Neural cell (in vitro differentiated cells): ENCODE results near the gene FAF2. TPM values are rescaled to one million over a fixed set of nuclear protein-coding genes. Genes with fewer than 3 reads are reported as not detected.

Source experiments
- H2AFZ ChIP-seq: fragments of 200-600, 300-800 bp; sonication (generic), shearing (Covaris generic); 2 replicates; pipeline ENCODE4 v1.6.0; 2014; ENCODE audit warnings: low read depth, mild to moderate bottlenecking, antibody characterized with exemption, low read length, moderate library complexity
- H3F3A ChIP-seq: fragments of 200-600 bp; shearing (Covaris generic); 2 replicates; pipeline ENCODE4 v1.6.1; 2016; ENCODE audit warnings: mild to moderate bottlenecking, moderate library complexity, mixed read lengths, antibody characterized with exemption, low read length; ENCODE audit not compliant: insufficient read depth, poor library complexity, severe bottlenecking
- H3K27ac ChIP-seq: fragments of 200-600, 300-800 bp; sonication (generic), shearing (Covaris generic); 2 replicates; pipeline ENCODE4 v1.5.1; 2014; ENCODE audit warnings: mild to moderate bottlenecking, low read length, moderate library complexity
- H3K27me3 ChIP-seq: fragments of 300-800, 200-600 bp; sonication (generic), shearing (Covaris generic); 2 replicates; pipeline ENCODE4 v1.6.0; 2014; ENCODE audit warnings: mild to moderate bottlenecking, low read depth, low read length, moderate library complexity; ENCODE audit not compliant: insufficient read depth
- H3K36me3 ChIP-seq: fragments of 300-800, 200-600 bp; sonication (generic), shearing (Covaris generic); 2 replicates; pipeline ENCODE4 v1.5.1; 2014; ENCODE audit warnings: mild to moderate bottlenecking, antibody characterized with exemption, low read length, moderate library complexity; ENCODE audit not compliant: insufficient read depth
- H3K4me2 ChIP-seq: fragments of 300-800, 200-600 bp; sonication (generic), shearing (Covaris generic); 2 replicates; pipeline ENCODE4 v1.6.0; 2014; ENCODE audit warnings: mild to moderate bottlenecking, low read length
- H3K4me3 ChIP-seq: fragments of 300-800, 200-600 bp; sonication (generic), shearing (Covaris generic); 2 replicates; pipeline ENCODE4 v1.5.1; 2014; ENCODE audit warnings: mild to moderate bottlenecking, low read length, moderate library complexity
- H3K79me2 ChIP-seq: fragments of 200-600 bp; shearing (Covaris generic); replicated peaks from 2 replicates; pipeline ENCODE4 v1.6.0; 2014; ENCODE audit warnings: mild to moderate bottlenecking, low read length, moderate library complexity; ENCODE audit not compliant: insufficient read depth
- H3K9ac ChIP-seq: fragments of 300-800, 200-600 bp; sonication (generic), shearing (Covaris generic); 2 replicates; pipeline ENCODE4 v1.6.1; 2016; ENCODE audit warnings: mild to moderate bottlenecking, low read length, mixed read lengths
- H3K9me2 ChIP-seq: fragments of 200-600 bp; shearing (Covaris generic); 2 replicates; pipeline ENCODE4 v1.6.1; 2016; ENCODE audit warnings: mild to moderate bottlenecking, low read length, mixed read lengths; ENCODE audit not compliant: insufficient read depth
- H3K9me3 ChIP-seq: fragments of 200-600, 300-800 bp; sonication (generic), shearing (Covaris generic); 2 replicates; pipeline ENCODE4 v1.6.1; 2016; ENCODE audit warnings: mild to moderate bottlenecking, mixed run types, low read length, moderate library complexity, mixed read lengths
- H4K20me1 ChIP-seq: fragments of 200-600 bp; shearing (Covaris generic); 2 replicates; pipeline ENCODE4 v1.6.1; 2016; ENCODE audit warnings: mild to moderate bottlenecking, mixed run types; ENCODE audit not compliant: insufficient read depth
- CTCF ChIP-seq: fragments of 450-650 bp; IDR thresholded peaks from 2 replicates; pipeline ENCODE4 v1.5.1; 2014; ENCODE audit warnings: antibody characterized with exemption, mild to moderate bottlenecking, moderate library complexity; ENCODE audit not compliant: poor library complexity, severe bottlenecking
- EP300 ChIP-seq: fragments of 450-650 bp; conservative IDR thresholded peaks from 2 replicates; pipeline ENCODE4 v1.6.1; 2014; ENCODE audit warnings: antibody characterized with exemption, mild to moderate bottlenecking, moderate library complexity; ENCODE audit not compliant: poor library complexity, severe bottlenecking
- EZH2 ChIP-seq: fragments of 200-600, 300-800 bp; shearing (Covaris generic), sonication (generic); IDR thresholded peaks from 2 replicates; pipeline ENCODE4 v1.6.1; 2014; ENCODE audit warnings: antibody characterized with exemption, low read length, borderline replicate concordance, mild to moderate bottlenecking; ENCODE audit not compliant: insufficient read depth, poor library complexity, severe bottlenecking
- MXI1 ChIP-seq: fragments of 450-650 bp; conservative IDR thresholded peaks from 2 replicates; pipeline ENCODE4 v1.6.1; 2014; ENCODE audit warnings: antibody characterized with exemption, mild to moderate bottlenecking; ENCODE audit not compliant: poor library complexity, severe bottlenecking
- POLR2AphosphoS5 ChIP-seq: IDR thresholded peaks from 2 replicates; pipeline ENCODE4 v1.6.1; 2012
- RAD21 ChIP-seq: fragments of 450-650 bp; conservative IDR thresholded peaks from 2 replicates; pipeline ENCODE4 v1.6.1; 2014; ENCODE audit warnings: antibody characterized with exemption, mild to moderate bottlenecking, moderate library complexity
- REST ChIP-seq: IDR thresholded peaks from 2 replicates; pipeline ENCODE4 v1.6.1; 2012; ENCODE audit warnings: borderline replicate concordance
- SMC3 ChIP-seq: fragments of 450-650 bp; conservative IDR thresholded peaks from 2 replicates; pipeline ENCODE4 v1.6.1; 2014; ENCODE audit warnings: antibody characterized with exemption, mild to moderate bottlenecking, moderate library complexity; ENCODE audit not compliant: poor library complexity
- TAF1 ChIP-seq: IDR thresholded peaks from 2 replicates; pipeline ENCODE4 v1.6.1; 2012; ENCODE audit warnings: low read depth
- polyA plus RNA-seq: library from polyadenylated mRNA; depleted of rRNA; stranded (reverse); fragments of >200 nt; gene quantifications from 2 replicates; pipeline ENCODE4 v1.2.3, GENCODE V29; 2014

Gene FAF2
- polyA plus RNA-seq, 1 donor from 2014 or later, result 30.8 TPM

- Histone ChIP-seq H4K20me1 (no peaks in the 10 kb centered on the region), H3K27ac (no peak overlapping the region), H2AFZ (no peak overlapping the region), H3F3A (no peaks in the 10 kb centered on the region), H3K36me3 (no peaks in the 10 kb centered on the region), H3K9me2 (no peaks in the 10 kb centered on the region), H3K9me3 (no peaks in the 10 kb centered on the region), H3K4me2 (no peak overlapping the region), H3K4me3 (no peak overlapping the region), H3K27me3 (no peaks in the 10 kb centered on the region), H3K9ac (no peak overlapping the region), H3K79me2 (no peaks in the 10 kb centered on the region)
- TF ChIP-seq EZH2 (no peak), TAF1 (no peak), POLR2AphosphoS5 (no peak), RAD21 (no peak), REST (no peak), SMC3 (no peak), EP300 (no peak)
These were observed 105.3 kb downstream of the FAF2 start for GRCh38 chr5:176553260-176554085.

- H2AFZ ChIP-seq, result no peak overlapping the region
- no peaks in the 10 kb centered on the region for H4K20me1 ChIP-seq
- no peak overlapping the region for H3K4me3 ChIP-seq
- H3K36me3 ChIP-seq, result no peaks in the 10 kb centered on the region
- no peak overlapping the region for H3K27ac ChIP-seq
- H3K27me3 ChIP-seq, result no peaks in the 10 kb centered on the region
- H3K9ac ChIP-seq, result no peak overlapping the region
- TF ChIP-seq RAD21 (no peak), EZH2 (no peak), SMC3 (no peak), CTCF (no peak), TAF1 (no peak), POLR2AphosphoS5 (no peak), REST (no peak), EP300 (no peak), MXI1 (no peak)
- no peaks in the 10 kb centered on the region for H3K9me2 ChIP-seq
- no peaks in the 10 kb centered on the region for H3K9me3 ChIP-seq
- no peaks in the 10 kb centered on the region for H3F3A ChIP-seq
- no peaks in the 10 kb centered on the region for H3K79me2 ChIP-seq
- no peak overlapping the region for H3K4me2 ChIP-seq
These were observed 109.7 kb downstream of the FAF2 start for GRCh38 chr5:176557846-176558245.
